HEK293 (cell line): ENCODE measurements around the gene SLCO4A1.

ENCODE experiments used
- MEIS1 ChIP-seq: sonication (generic); formaldehyde crosslinking; IDR thresholded peaks from 2 replicates; pipeline ENCODE4 v1.8.1; 2022; ENCODE audit warnings: missing genetic modification reagents, mild to moderate bottlenecking, borderline replicate concordance
- PRDM1 ChIP-seq: fragments of 450-650 bp; formaldehyde crosslinking; IDR thresholded peaks from 2 replicates; pipeline ENCODE4; 2016; ENCODE audit warnings: missing biosample characterization, missing genetic modification characterization
- ZNF350 ChIP-seq: fragments of 450-650 bp; formaldehyde crosslinking; IDR thresholded peaks from 2 replicates; pipeline ENCODE4 v1.5.0; 2017; ENCODE audit warnings: missing biosample characterization, mild to moderate bottlenecking, missing genetic modification characterization
- ZNF354C ChIP-seq: fragments of 450-650 bp; formaldehyde crosslinking; IDR thresholded peaks from 2 replicates; pipeline ENCODE4 v1.5.1; 2016; ENCODE audit warnings: missing biosample characterization, missing genetic modification characterization, low read depth, borderline replicate concordance
- ZNF416 ChIP-seq: fragments of 450-650 bp; formaldehyde crosslinking; IDR thresholded peaks from 2 replicates; pipeline ENCODE4 v1.5.1; 2016; ENCODE audit warnings: missing biosample characterization, missing genetic modification characterization
- ZNF473 ChIP-seq: fragments of 450-650 bp; formaldehyde crosslinking; IDR thresholded peaks from 2 replicates; pipeline ENCODE4 v1.5.1; 2017; ENCODE audit warnings: missing biosample characterization, missing genetic modification characterization
- ZNF510 ChIP-seq: fragments of 450-650 bp; formaldehyde crosslinking; IDR thresholded peaks from 2 replicates; pipeline ENCODE4 v1.5.1; 2018; ENCODE audit warnings: mild to moderate bottlenecking, missing genetic modification characterization, missing biosample characterization; ENCODE audit not compliant: insufficient replicate concordance
- ZNF596 ChIP-seq: fragments of 450-650 bp; IDR thresholded peaks from 2 replicates; pipeline ENCODE4 v1.5.0; 2018; ENCODE audit warnings: missing biosample characterization, mild to moderate bottlenecking, missing genetic modification characterization, moderate library complexity
- ZNF792 ChIP-seq: fragments of 450-650 bp; formaldehyde crosslinking; IDR thresholded peaks from 2 replicates; pipeline ENCODE4 v1.5.1; 2016; ENCODE audit warnings: missing biosample characterization, missing genetic modification characterization
- TF ChIP-seq, protein P1 (sequence below): fragments of 450-650 bp; formaldehyde crosslinking; IDR thresholded peaks from 2 replicates; pipeline ENCODE4 v1.5.1; 2016; ENCODE audit warnings: missing biosample characterization, missing genetic modification characterization
- TF ChIP-seq, protein P2 (sequence below): sonication (generic); formaldehyde crosslinking; IDR thresholded peaks from 2 replicates; pipeline ENCODE4 v1.8.1; 2022; ENCODE audit warnings: mild to moderate bottlenecking, moderate library complexity, missing genetic modification reagents

DNA sequence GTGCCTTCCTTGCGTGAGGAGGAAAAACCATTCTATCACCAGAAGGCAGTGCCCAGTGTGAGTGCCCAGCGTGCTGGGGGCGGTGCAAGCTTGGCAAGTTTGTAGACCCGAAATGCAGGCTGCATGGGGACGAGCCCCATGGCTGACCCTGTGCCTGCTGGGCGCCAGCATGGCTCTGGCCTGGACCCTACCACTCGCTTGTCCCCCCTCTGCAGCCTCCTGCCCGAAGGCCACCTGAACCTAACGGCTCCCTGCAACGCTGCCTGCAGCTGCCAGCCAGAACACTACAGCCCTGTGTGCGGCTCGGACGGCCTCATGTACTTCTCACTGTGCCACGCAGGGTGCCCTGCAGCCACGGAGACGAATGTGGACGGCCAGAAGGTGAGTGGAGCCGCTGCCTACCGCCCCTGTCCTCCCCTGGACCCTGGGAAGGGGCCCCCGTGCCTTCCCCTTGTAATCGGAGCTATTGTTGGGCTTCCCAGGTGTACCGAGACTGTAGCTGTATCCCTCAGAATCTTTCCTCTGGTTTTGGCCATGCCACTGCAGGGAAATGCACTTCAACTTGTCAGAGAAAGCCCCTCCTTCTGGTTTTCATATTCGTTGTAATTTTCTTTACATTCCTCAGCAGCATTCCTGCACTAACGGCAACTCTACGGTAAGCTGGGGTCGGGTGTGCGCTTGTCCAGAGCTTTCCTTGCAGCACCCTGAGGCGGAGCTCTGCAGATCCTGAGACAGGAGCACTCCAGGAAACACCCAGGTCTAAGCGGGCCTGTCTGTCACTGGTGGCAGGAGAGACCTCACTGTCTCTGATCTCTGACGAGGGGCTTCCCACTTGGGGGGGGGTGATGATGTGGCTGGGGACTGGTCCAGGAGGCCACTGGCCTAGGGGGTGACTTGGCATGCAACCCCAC is 25.5 kb downstream of the SLCO4A1 start:
- TF ChIP-seq ZNF350 (tag by site-specific recombination) (no peak), ZNF416 (no peak), ZNF596 (no peak), ZNF792 (no peak), ZNF473 (tag by site-specific recombination) (no peak), ZNF510 (tag by site-specific recombination) (no peak), ZNF354C (no peak), MEIS1 (no peak), PRDM1 (tag by site-specific recombination) (no peak)
- TF ChIP-seq, protein P1, sequence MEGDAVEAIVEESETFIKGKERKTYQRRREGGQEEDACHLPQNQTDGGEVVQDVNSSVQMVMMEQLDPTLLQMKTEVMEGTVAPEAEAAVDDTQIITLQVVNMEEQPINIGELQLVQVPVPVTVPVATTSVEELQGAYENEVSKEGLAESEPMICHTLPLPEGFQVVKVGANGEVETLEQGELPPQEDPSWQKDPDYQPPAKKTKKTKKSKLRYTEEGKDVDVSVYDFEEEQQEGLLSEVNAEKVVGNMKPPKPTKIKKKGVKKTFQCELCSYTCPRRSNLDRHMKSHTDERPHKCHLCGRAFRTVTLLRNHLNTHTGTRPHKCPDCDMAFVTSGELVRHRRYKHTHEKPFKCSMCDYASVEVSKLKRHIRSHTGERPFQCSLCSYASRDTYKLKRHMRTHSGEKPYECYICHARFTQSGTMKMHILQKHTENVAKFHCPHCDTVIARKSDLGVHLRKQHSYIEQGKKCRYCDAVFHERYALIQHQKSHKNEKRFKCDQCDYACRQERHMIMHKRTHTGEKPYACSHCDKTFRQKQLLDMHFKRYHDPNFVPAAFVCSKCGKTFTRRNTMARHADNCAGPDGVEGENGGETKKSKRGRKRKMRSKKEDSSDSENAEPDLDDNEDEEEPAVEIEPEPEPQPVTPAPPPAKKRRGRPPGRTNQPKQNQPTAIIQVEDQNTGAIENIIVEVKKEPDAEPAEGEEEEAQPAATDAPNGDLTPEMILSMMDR (tag by site-specific recombination), result no peak
- TF ChIP-seq, protein P2, sequence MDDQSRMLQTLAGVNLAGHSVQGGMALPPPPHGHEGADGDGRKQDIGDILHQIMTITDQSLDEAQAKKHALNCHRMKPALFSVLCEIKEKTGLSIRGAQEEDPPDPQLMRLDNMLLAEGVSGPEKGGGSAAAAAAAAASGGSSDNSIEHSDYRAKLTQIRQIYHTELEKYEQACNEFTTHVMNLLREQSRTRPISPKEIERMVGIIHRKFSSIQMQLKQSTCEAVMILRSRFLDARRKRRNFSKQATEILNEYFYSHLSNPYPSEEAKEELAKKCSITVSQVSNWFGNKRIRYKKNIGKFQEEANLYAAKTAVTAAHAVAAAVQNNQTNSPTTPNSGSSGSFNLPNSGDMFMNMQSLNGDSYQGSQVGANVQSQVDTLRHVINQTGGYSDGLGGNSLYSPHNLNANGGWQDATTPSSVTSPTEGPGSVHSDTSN (CRISPR knock-in tag), result no peak
